Progenitor cell of endocrine pancreas (in vitro differentiated cells): Measurements from ENCODE around the gene GAS2L2. TPM values are rescaled to one million over a fixed set of nuclear protein-coding genes. Genes with fewer than 3 reads are reported as not detected.

Experiments
- DNase-seq: peaks from one replicate; pipeline ENCODE4 v3.0.0; 2021; ENCODE audit warnings: low spot score; ENCODE audit not compliant: unreplicated experiment
- H3K27ac Mint-ChIP-seq: 2 replicates; pipeline ENCODE4 v1.8.0; 2021; ENCODE audit warnings: mild to moderate bottlenecking, moderate library complexity, mixed read lengths
- H3K27me3 Mint-ChIP-seq: 2 replicates; pipeline ENCODE4 v1.8.0; 2021; ENCODE audit warnings: mixed read lengths
- H3K36me3 Mint-ChIP-seq: 2 replicates; pipeline ENCODE4 v1.8.0; 2022; ENCODE audit warnings: mixed read lengths; ENCODE audit not compliant: insufficient read depth
- H3K4me1 Mint-ChIP-seq: 2 replicates; pipeline ENCODE4 v1.8.0; 2021; ENCODE audit warnings: low read depth, mixed read lengths
- H3K4me3 Mint-ChIP-seq: 2 replicates; pipeline ENCODE4 v1.8.0; 2021; ENCODE audit warnings: low read depth, mild to moderate bottlenecking, moderate library complexity, mixed read lengths
- H3K9me3 Mint-ChIP-seq: 2 replicates; pipeline ENCODE4 v1.8.0; 2021; ENCODE audit warnings: low read depth, mixed read lengths
- CTCF ChIP-seq: fragments of 200-600 bp; sonication (generic); IDR thresholded peaks from one replicate; pipeline ENCODE4 v1.5.0; 2021; ENCODE audit warnings: antibody characterized with exemption, mild to moderate bottlenecking; ENCODE audit not compliant: unreplicated experiment
- total RNA-seq: library from RNA; stranded (reverse); gene quantifications from 2 replicates; pipeline ENCODE4 v1.2.1, GENCODE V29; 2021

GAS2L2 gene
- total RNA-seq, 1 donor from 2014 or later = 0.10 TPM

- Mint-ChIP-seq H3K27me3 (peaks cover 33% of the 10 kb centered on the region), H3K4me3 (peak overlapping the region; percentile 26), H3K36me3 (no peaks in the 10 kb centered on the region), H3K9me3 (no peaks in the 10 kb centered on the region), H3K4me1 (peaks cover 2% of the 10 kb centered on the region), H3K27ac (no peak overlapping the region)
- no peak for TF ChIP-seq CTCF
- no peak for DNase-seq
Observed at GRCh38 chr17:35749560-35750412, 3.3 kb downstream of the GAS2L2 start.

- DNase-seq = no peak
- no peak for TF ChIP-seq CTCF
- no peaks in the 10 kb centered on the region for H3K36me3 Mint-ChIP-seq
- H3K27ac Mint-ChIP-seq = no peak overlapping the region
- no peaks in the 10 kb centered on the region for H3K9me3 Mint-ChIP-seq
- peaks cover 33% of the 10 kb centered on the region for H3K27me3 Mint-ChIP-seq
- H3K4me3 Mint-ChIP-seq = no peak overlapping the region
- peaks cover 2% of the 10 kb centered on the region for H3K4me1 Mint-ChIP-seq
Observed at GRCh38 chr17:35748979-35749378, 4.1 kb downstream of the GAS2L2 start.

- peaks cover 2% of the 10 kb centered on the region for H3K4me1 Mint-ChIP-seq
- H3K27me3 Mint-ChIP-seq = peaks cover 38% of the 10 kb centered on the region
- H3K9me3 Mint-ChIP-seq = no peaks in the 10 kb centered on the region
- H3K27ac Mint-ChIP-seq = no peak overlapping the region
- no peaks in the 10 kb centered on the region for H3K36me3 Mint-ChIP-seq
- no peak for DNase-seq
- no peak overlapping the region for H3K4me3 Mint-ChIP-seq
- TF ChIP-seq CTCF = no peak
Observed at GRCh38 chr17:35748341-35748841, 4.6 kb downstream of the GAS2L2 start.

- H3K9me3 Mint-ChIP-seq = no peaks in the 10 kb centered on the region
- H3K27ac Mint-ChIP-seq = no peak overlapping the region
- no peak overlapping the region for H3K4me3 Mint-ChIP-seq
- peaks cover 36% of the 10 kb centered on the region for H3K27me3 Mint-ChIP-seq
- TF ChIP-seq CTCF = peak; percentile 92
- peaks cover 2% of the 10 kb centered on the region for H3K4me1 Mint-ChIP-seq
- DNase-seq = peak; percentile 63
- no peaks in the 10 kb centered on the region for H3K36me3 Mint-ChIP-seq
Observed at GRCh38 chr17:35747540-35748017, 5.5 kb downstream of the GAS2L2 start.

GRCh38 chr17:35745749-35746320 is 7.2 kb downstream of the GAS2L2 start:
- H3K27ac Mint-ChIP-seq = no peak overlapping the region
- H3K4me3 Mint-ChIP-seq = no peak overlapping the region
- no peak for DNase-seq
- no peak for TF ChIP-seq CTCF
- H3K9me3 Mint-ChIP-seq = no peaks in the 10 kb centered on the region
- no peaks in the 10 kb centered on the region for H3K36me3 Mint-ChIP-seq
- peaks cover 3% of the 10 kb centered on the region for H3K4me1 Mint-ChIP-seq
- peaks cover 45% of the 10 kb centered on the region for H3K27me3 Mint-ChIP-seq
